ENCODE measurements around the gene GSN.

Gene GSN

DNA sequence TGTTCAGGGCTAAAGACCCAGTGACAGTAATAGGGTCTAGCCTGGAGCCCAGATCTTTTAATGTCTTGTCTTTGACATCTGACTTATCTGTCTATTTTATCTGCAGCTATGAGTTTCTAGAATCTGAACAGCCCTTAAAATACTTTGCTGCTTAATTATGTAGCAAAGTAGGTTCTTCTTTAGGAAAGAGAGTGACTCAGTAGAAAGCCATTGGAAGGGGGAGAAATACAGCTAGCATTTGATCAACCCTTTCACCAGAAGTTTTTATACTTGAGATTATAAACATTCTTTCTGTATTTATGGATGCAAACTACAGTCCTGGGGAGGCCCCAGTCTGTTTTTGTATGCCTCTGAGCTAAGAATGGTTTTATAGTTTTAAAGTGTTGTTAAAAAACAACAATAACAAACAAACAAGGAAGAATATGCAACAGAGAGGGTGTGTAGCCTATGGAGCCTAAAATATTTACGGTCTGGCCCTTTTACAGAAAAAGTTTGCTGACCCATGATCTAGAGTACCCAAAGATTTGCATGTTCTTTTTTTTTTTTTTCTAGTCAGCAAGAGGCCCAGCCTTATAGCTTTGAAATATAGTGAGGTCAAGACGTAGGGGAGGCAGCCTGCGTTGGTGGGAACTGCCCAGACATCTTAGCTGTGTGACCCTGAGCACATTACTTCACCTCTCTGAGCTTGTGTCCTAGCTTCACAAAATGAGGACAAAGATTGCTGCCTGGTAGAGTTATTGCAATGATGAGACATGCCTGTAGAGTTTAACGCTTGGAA is 9.7 kb downstream of the GSN start:
- no peaks in the 10 kb centered on the region for H3K27me3 ChIP-seq
- H3K4me3 ChIP-seq (ENCODE audit: low read depth, low read length) = no peak overlapping the region
- DNase-seq = no peak
- H3K9me3 ChIP-seq = no peaks in the 10 kb centered on the region
- no peaks in the 10 kb centered on the region for H3K36me3 ChIP-seq
- TF ChIP-seq, protein P1, sequence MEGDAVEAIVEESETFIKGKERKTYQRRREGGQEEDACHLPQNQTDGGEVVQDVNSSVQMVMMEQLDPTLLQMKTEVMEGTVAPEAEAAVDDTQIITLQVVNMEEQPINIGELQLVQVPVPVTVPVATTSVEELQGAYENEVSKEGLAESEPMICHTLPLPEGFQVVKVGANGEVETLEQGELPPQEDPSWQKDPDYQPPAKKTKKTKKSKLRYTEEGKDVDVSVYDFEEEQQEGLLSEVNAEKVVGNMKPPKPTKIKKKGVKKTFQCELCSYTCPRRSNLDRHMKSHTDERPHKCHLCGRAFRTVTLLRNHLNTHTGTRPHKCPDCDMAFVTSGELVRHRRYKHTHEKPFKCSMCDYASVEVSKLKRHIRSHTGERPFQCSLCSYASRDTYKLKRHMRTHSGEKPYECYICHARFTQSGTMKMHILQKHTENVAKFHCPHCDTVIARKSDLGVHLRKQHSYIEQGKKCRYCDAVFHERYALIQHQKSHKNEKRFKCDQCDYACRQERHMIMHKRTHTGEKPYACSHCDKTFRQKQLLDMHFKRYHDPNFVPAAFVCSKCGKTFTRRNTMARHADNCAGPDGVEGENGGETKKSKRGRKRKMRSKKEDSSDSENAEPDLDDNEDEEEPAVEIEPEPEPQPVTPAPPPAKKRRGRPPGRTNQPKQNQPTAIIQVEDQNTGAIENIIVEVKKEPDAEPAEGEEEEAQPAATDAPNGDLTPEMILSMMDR (IDR thresholded peaks at IDR 0.05; ENCODE audit: low read depth, low read length) = no peak
- no peaks in the 10 kb centered on the region for H3K4me1 ChIP-seq

DNA sequence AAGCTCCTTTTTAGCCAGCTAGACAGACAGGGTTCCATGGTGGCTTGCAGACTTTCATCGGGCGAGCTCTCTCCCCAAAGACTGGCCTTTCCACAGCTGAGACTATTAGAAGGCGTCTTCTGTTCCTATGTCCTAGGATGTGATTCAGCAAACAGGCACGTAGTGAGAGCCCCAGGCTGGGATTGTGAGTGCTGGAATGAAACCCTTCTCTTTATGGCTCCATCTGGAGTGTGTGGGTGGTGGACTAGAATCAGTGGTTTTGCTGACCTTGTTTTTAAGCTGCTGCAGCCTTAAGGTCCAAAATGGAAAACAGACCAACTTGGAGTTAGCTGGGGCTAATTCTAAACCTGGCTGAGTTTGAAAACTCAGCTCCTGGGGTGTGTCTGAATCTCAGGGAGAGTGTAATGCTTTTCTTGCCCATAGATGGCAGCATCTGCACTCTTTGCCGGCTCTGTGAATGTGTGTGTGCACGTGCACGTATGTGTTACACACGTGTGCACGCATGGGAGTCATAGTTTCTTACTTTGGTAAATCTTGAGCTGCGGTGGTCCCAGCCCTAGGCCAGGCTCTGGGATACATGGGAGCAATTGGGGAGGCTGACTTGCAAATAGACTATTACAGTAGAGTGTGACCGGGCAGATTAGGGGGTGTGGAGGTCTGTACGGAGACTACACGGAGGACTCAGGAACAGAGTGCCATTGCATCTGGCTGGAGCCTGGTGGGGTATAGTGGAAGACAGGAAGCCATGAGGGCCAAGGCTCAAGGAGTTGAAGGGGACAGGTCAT is 10.7 kb downstream of the GSN start:
- Histone ChIP-seq H3K27me3 (no peaks in the 10 kb centered on the region), H3K4me3 (ENCODE audit: low read depth, low read length) (no peak overlapping the region), H3K4me1 (no peaks in the 10 kb centered on the region), H3K36me3 (no peaks in the 10 kb centered on the region), H3K9me3 (no peaks in the 10 kb centered on the region)
- TF ChIP-seq, protein P1 (IDR thresholded peaks at IDR 0.05; ENCODE audit: low read depth, low read length) = peak; percentile 86
- peak; percentile 54 for DNase-seq

DNA sequence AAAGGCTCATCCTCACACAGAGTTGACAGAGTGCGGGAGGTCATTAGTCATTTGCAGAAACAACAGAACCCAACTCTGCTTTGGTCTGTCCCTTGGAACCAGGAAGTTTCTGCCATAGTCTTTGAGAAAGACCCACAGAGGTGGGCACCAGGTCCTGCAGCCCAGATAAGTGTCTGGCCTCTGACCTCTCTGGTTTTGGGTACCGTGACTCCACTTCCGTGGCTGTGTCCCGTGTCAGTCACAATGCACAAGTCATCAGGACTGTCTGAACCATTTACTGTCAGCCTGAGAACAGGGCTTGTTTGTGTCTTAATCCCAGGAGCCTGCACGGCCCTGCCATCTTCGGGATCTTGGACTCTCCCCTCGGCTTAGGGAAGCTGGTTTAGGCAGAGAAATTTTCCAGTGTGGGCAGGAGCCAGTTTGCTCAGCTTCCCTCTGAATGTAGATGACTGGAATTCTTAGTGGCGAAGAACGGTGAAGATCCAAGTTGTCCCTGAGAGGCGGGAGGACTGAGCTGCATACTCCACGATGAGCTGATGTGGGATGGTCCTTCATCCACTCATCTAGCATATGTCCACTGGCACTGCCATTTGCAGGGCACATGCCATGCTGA is 11.9 kb downstream of the GSN start:
- Histone ChIP-seq H3K4me3 (ENCODE audit: low read depth, low read length) (no peak overlapping the region), H3K36me3 (no peaks in the 10 kb centered on the region), H3K27me3 (no peaks in the 10 kb centered on the region), H3K9me3 (no peaks in the 10 kb centered on the region), H3K4me1 (no peaks in the 10 kb centered on the region)
- no peak for DNase-seq
- TF ChIP-seq, protein P1 (IDR thresholded peaks at IDR 0.05; ENCODE audit: low read depth, low read length) = no peak

DNA sequence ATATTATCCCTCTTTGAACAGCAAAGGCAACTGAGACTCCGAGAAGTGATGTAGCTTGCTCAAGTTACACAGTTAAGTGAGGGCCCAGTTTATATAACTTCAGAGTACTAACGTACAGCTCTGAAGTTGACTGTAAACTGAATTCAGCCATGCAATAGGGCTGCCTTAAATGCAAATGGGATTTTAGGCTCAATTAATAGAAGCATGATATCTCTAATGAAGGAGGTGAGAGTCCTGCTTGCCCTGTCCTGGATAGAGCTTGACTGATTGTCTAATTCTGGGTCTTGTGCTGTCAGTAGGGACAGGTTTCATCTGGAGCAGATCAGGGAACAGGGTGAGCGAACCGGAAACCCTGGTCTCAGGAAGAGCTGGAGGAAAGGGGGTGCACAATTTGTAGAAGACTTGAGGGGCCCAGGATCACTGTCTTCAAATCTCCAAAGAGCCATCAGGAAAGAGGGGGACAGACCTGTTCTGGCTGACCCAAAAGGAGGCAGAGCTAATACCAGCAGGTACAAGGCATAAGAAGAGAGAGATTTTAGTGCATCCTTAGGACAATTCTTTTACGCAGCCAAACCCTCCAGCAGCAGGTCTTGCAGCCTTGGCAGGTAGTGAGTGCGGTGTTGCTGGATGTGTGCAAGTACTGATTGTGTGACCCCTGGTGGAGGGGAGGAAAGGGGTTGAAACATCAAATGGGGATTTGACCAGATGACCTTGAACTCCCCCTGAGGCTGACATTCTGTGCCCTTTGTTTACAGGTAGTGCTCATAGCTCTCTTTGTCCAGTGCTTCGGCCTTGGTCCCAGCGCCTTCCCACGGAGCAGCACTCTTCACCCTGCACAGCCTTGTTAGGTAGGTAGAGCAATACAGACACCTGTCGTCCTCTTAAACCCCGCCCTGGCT is 13.0 kb downstream of the GSN start:
- TF ChIP-seq, protein P1 (IDR thresholded peaks at IDR 0.05; ENCODE audit: low read depth, low read length) = no peak
- H3K36me3 ChIP-seq = no peaks in the 10 kb centered on the region
- no peak overlapping the region for H3K4me3 ChIP-seq (ENCODE audit: low read depth, low read length)
- no peak for DNase-seq
- no peaks in the 10 kb centered on the region for H3K27me3 ChIP-seq
- no peaks in the 10 kb centered on the region for H3K9me3 ChIP-seq
- H3K4me1 ChIP-seq = no peaks in the 10 kb centered on the region

DNA sequence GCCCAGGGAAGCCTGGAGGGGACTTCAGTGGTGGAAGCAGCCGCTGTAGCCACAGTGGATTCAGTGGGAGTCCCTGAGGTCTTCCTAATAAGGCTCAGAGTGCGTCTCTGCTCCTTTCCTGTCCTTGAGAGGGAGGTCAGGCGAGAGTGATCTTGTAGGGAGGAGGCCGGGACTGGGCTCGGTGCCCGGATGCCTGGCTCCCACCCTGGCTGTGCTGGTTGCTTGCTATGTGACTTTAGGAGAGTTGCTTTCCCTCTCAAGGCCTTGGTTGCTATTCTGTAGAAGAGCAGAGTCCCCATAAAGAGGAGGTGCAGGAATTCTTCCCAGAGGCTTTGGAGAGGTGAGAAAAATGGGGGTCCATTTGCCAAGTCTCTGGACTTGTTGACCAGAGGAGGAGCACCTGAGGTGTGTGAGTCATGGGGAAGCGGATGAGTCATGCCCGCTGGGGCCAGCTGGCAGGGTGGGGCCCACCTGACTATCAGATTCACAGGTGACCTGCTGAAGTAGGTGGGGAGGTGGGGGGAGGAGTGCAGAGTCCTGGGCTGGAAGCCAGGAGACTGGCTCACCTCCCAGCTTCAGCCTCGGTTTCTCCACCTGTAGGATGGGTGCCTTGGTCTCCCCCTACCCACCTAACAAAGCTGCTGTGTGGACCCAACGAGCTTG is 13.8 kb downstream of the GSN start:
- H3K4me3 ChIP-seq (ENCODE audit: low read depth, low read length) = no peak overlapping the region
- no peaks in the 10 kb centered on the region for H3K36me3 ChIP-seq
- DNase-seq = no peak
- no peaks in the 10 kb centered on the region for H3K27me3 ChIP-seq
- TF ChIP-seq, protein P1 (IDR thresholded peaks at IDR 0.05; ENCODE audit: low read depth, low read length) = no peak
- no peaks in the 10 kb centered on the region for H3K4me1 ChIP-seq
- H3K9me3 ChIP-seq = no peaks in the 10 kb centered on the region
